ENCODE measurements around the gene MBD4.

GRCh38 chr3:129398803-129399144 is 41.0 kb downstream of the MBD4 start:
- no peak for TF ChIP-seq CTCF (IDR thresholded peaks at IDR 0.05)
- no peak for TF ChIP-seq POLR2A (IDR thresholded peaks at IDR 0.05; ENCODE audit: low read depth)
